Mesothelial cell of epicardium (in vitro differentiated cells): ENCODE measurements around the gene MLXIP. TPM values are rescaled to one million over a fixed set of nuclear protein-coding genes. Genes with fewer than 3 reads are reported as not detected.
"Not testable (repeated sequence)": the region's sequence is repeated elsewhere in the genome, so short reads cannot be mapped to it uniquely, and the experiment has no call there.

Experiments used
- DNase-seq, 2 experiments: peaks; one replicate each; pipeline ENCODE4 v3.0.0; 2021; ENCODE audit warnings: low spot score in 2 of 2; ENCODE audit not compliant: unreplicated experiment in 2 of 2
- H3K27ac Mint-ChIP-seq: 2 replicates; pipeline ENCODE4 v1.8.0; 2021; ENCODE audit warnings: mixed read lengths
- H3K27me3 Mint-ChIP-seq: 2 replicates; pipeline ENCODE4 v1.8.0; 2021; ENCODE audit warnings: low read depth, mixed read lengths
- H3K36me3 Mint-ChIP-seq: 2 replicates; pipeline ENCODE4 v1.8.0; 2021; ENCODE audit warnings: mixed read lengths
- H3K4me1 Mint-ChIP-seq: 2 replicates; pipeline ENCODE4 v1.8.0; 2021; ENCODE audit warnings: mixed read lengths
- H3K4me3 Mint-ChIP-seq: 2 replicates; pipeline ENCODE4 v1.8.0; 2021; ENCODE audit warnings: mild to moderate bottlenecking, moderate library complexity, mixed read lengths
- H3K9me3 Mint-ChIP-seq: 2 replicates; pipeline ENCODE4 v1.8.0; 2021; ENCODE audit warnings: mixed read lengths
- CTCF ChIP-seq: fragments of 200-600 bp; sonication (generic); IDR thresholded peaks from one replicate; pipeline ENCODE4 v1.5.0; 2021; ENCODE audit warnings: antibody characterized with exemption; ENCODE audit not compliant: unreplicated experiment
- total RNA-seq: library from RNA; stranded (reverse); gene quantifications from 3 replicates; pipeline ENCODE4 v1.2.1, GENCODE V29; 2021

Gene MLXIP
- total RNA-seq, 1 donor from 2014 or later: 65.3 TPM

GRCh38 chr12:122167356-122167925 lies 88.9 kb downstream of the MLXIP start:
- no peaks in the 10 kb centered on the region for H3K36me3 Mint-ChIP-seq
- H3K9me3 Mint-ChIP-seq: no peaks in the 10 kb centered on the region
- no peak overlapping the region for H3K27ac Mint-ChIP-seq
- no peak for TF ChIP-seq CTCF
- H3K27me3 Mint-ChIP-seq: no peaks in the 10 kb centered on the region
- no peak overlapping the region for H3K4me3 Mint-ChIP-seq
- DNase-seq: no peak
- no peaks in the 10 kb centered on the region for H3K4me1 Mint-ChIP-seq

- Mint-ChIP-seq H3K4me3 (no peak overlapping the region), H3K4me1 (no peaks in the 10 kb centered on the region), H3K36me3 (no peaks in the 10 kb centered on the region), H3K9me3 (no peaks in the 10 kb centered on the region), H3K27ac (no peak overlapping the region), H3K27me3 (no peaks in the 10 kb centered on the region)
- DNase-seq: no peak
- no peak for TF ChIP-seq CTCF
Observed at GRCh38 chr12:122168492-122168891, 89.9 kb downstream of the MLXIP start.

- H3K4me3 Mint-ChIP-seq: no peak overlapping the region
- no peaks in the 10 kb centered on the region for H3K4me1 Mint-ChIP-seq
- H3K36me3 Mint-ChIP-seq: no peaks in the 10 kb centered on the region
- H3K27me3 Mint-ChIP-seq: peaks cover 3% of the 10 kb centered on the region
- no peak for TF ChIP-seq CTCF
- no peak overlapping the region for H3K27ac Mint-ChIP-seq
- no peaks in the 10 kb centered on the region for H3K9me3 Mint-ChIP-seq
- no peak for DNase-seq
Observed at GRCh38 chr12:122171399-122171798, 92.8 kb downstream of the MLXIP start.

GRCh38 chr12:122172262-122172939 lies 93.8 kb downstream of the MLXIP start:
- Mint-ChIP-seq H3K27ac (no peak overlapping the region), H3K4me1 (no peaks in the 10 kb centered on the region), H3K4me3 (no peak overlapping the region), H3K36me3 (no peaks in the 10 kb centered on the region), H3K9me3 (no peaks in the 10 kb centered on the region), H3K27me3 (peaks cover 3% of the 10 kb centered on the region)
- no peak for TF ChIP-seq CTCF
- no peak for DNase-seq

GRCh38 chr12:122174155-122174845 lies 95.7 kb downstream of the MLXIP start, which contains the start of gene IL31:
Gene IL31 (minus strand): TSS chr12:122174221. CDS start chr12:122174172, 49 bp downstream.
- no peak for DNase-seq
- H3K36me3 Mint-ChIP-seq: no peaks in the 10 kb centered on the region
- no peak within 1 kb of the TSS for H3K4me3 Mint-ChIP-seq
- no peaks in the 10 kb centered on the region for H3K9me3 Mint-ChIP-seq
- no peak within 1 kb of the TSS for H3K27ac Mint-ChIP-seq
- no peak for TF ChIP-seq CTCF
- no peaks in the 10 kb centered on the region for H3K4me1 Mint-ChIP-seq
- H3K27me3 Mint-ChIP-seq: peaks cover 3% of the 10 kb centered on the region

GRCh38 chr12:122176473-122176872 lies 97.9 kb downstream of the MLXIP start:
- not testable (repeated sequence) for H3K36me3 Mint-ChIP-seq, H3K4me3 Mint-ChIP-seq, H3K9me3 Mint-ChIP-seq, H3K27ac Mint-ChIP-seq, H3K4me1 Mint-ChIP-seq, H3K27me3 Mint-ChIP-seq, DNase-seq
